NCI-H526 (cell line): ENCODE data around the gene ABCC1.

Experiments used
- DNase-seq, 2 experiments: peaks; one replicate each; lab custom pipeline; 2025; lab: John Stamatoyannopoulos, UW

ABCC1 gene

GRCh38 chr16:16111639-16112038, 162.2 kb downstream of the ABCC1 start:
- no peak for DNase-seq

- DNase-seq: no peak
Measured at GRCh38 chr16:16112450-16113053, 163.1 kb downstream of the ABCC1 start.

DNA sequence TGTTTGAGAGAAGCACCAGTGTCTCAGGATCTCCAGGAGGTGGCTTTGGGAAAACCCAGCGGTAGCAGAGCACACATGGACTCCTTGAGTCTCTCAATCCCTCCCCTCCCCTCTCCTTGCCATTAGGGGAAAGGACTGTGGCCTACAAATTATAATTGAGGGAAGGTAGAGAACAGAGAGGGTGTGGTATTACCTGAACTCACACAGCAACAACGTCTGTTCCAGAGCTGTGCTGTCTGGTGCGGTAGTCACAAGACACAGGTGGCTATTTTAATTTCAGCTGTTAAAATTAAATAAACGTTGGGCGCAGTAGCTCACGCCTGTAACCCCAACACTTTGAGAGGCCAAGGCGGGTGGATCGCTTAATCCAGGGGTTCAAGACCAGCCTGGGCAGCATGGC, 163.7 kb downstream of the ABCC1 start:
- no peak for DNase-seq

DNA sequence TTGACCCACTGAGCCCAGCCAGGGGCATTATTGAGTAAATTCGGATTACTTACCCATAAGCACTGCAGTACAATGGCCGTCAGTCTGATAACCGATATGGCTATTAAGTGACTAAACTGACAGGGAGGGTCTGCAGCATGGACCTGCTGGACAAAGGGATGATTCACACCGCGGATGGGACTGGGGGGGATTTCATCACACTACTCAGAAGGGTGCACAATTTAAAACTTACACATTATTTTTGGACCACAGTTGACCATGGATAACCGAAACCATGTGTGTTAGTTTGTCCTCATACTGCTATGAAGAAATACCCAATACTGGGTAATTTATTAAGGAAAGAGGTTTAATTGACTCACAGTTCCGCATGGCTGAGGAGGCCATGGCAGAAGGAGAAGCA, 167.4 kb downstream of the ABCC1 start:
- no peak for DNase-seq

DNA sequence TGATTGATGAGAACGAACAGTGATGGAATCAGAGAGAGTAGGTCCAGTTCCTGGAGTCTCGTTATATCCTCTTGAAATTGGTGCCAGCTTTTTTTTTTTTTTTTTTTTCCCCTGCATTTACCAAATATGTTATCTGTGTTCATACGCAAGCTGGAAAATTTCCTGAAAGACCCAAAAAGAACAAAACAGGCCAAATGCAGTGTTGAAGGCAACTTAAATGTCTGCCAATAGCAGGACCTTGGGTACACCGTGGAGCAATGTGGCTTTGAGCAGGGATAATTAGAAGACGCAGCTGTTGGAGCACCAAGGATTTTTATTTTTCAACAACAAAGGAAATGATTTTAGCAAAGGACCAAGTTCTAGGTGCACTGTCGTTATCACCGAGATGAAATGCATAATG, 168.9 kb downstream of the ABCC1 start:
- no peak for DNase-seq

- no peak for DNase-seq
Measured at GRCh38 chr16:16120044-16120381, 170.6 kb downstream of the ABCC1 start.

DNA sequence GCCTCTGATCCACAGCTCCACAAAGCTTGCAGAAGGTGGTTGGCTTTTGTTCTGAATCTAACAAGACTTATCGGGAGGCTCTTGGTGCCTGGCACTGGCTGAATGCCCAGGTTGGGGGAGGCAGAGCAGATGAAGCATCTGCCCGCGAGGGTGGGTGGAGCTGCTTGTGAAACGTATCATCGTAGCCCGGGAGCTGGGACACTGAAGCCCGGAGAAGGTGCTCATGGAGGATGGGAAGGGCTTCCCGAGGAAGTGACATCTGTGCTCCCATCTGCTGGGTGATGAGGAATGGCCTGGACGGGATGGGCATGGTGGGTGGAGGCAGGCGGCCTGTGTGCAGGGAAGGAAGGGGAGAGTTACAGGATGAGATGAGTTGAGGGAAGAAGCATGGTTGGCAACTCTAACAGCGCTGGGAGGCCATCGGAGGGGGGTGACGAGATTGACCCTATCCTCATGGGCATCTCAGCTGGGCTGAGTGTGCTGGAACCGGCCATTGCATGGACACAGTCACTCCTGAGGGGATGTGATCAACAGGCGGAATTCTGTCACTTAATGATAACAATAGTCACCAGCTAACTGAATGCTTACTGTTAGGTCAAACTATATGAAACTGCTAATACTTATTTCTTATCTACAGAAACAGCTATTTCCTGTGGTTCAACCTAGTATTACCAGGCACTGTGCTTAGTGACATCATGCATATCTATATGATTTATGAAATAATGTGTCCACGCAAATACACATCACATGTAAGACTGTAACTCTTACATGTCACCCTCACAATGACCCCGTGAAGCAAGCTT, 171.2 kb downstream of the ABCC1 start:
- no peak for DNase-seq

- no peak for DNase-seq
Measured at GRCh38 chr16:16121185-16121727, 171.8 kb downstream of the ABCC1 start.

GRCh38 chr16:16122264-16122663, 172.8 kb downstream of the ABCC1 start:
- no peak for DNase-seq

- DNase-seq: no peak
Measured at GRCh38 chr16:16124438-16124837, 175.0 kb downstream of the ABCC1 start.

DNA sequence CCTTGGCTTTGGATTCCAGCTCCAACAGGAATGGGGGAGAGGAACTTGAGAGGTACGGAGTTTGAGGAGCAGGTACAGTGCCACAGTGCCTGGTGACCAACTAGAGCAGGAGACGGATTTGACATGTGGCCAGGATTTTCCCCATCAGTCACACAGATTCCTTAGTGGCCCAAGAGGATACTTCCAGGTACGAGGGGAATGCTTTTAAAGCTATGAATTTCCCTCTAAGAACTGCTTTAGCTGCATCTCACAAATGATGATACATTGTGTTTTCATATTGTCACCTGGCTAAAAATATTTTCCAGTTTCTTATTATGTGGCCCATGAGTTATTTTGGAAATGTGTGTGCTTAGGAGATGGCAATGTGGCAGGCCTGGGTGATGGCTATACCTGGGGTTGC, 175.6 kb downstream of the ABCC1 start:
- no peak for DNase-seq

DNA sequence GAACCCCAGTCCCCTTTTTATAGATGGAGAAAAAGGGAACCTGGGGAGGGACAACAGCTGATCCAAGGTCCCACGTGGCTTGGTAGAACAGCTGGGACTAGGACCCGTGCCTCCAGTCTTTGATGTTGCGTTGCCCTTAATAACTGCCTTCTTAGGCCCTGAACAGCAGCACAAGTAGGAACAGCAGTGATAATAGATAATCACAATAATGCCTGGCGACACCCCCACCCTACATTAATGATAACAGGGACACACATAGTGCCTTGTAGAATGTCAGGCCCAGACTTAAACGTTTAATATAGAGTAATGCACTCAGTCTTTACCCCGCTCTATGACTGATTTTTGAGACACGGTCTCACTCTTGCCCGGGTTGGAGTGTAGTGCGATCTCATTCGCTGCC, 177.5 kb downstream of the ABCC1 start:
- no peak for DNase-seq

DNA sequence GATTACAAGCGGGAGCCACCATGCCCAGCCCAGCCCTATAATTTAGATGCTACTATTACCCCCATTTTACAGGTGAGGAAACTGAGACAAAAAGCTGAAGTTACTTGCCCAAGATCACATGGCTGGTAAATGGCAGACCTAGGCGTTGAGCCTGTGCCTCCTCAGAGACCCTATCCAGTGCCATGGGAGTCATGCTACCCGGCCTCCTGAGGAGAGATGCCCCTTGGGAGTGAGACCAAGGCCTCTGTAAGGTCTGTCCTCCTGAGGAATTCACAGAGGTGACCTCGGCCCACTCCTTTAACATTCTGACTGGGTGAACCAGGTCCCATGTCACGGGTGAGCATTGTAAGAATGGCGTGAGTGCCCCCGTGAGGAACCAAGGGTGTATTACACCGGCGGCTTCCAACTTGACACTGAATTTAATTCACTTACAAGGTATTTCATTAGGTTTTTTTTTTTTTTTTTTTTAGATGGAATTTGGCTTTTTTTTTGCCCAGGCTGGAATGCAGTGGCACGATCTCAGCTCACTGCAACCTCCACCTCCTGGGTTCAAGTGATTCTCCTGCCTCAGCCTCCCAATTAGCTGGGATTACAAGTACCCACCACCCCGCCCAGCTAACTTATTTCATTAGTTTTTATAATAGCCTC, 178.2 kb downstream of the ABCC1 start:
- DNase-seq: peak; percentile 5 to 73

DNA sequence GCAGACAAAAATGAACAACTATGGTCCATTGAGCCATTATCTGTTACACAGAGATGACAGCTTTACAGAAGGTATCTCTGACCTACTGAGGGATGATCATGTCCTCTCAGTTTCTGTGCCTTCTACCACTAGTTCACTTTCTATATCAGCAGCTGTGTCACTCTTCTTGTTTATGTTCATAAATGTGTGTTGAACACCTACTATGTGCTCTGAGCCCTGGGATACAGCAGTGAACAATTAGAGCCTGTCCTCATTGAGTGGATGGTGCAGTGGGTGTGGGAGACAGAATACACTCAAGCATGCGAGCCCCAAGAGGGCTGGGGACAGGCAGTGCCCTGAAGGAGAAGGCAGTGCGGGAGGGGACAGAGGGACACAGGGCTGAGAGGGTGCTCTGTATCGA, 181.8 kb downstream of the ABCC1 start:
- DNase-seq: no peak

DNA sequence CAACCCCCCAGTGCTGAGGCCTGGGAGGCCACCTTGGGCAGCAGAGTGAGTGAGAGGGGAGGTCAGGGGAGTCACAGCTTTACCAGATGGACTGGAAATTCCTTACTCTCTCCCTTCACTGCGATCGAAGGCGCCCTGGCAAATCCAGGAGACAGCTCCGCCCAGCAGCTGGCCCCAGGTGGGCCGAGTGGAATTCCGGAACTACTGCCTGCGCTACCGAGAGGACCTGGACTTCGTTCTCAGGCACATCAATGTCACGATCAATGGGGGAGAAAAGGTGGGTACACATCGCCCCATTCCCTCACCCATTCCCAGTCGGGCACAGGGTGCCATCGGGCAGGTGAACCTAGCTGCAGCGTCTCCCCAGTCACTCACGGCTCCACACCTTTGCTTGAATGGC, 182.2 kb downstream of the ABCC1 start:
- DNase-seq: no peak

GRCh38 chr16:16133943-16134604, 184.7 kb downstream of the ABCC1 start:
- no peak for DNase-seq

DNA sequence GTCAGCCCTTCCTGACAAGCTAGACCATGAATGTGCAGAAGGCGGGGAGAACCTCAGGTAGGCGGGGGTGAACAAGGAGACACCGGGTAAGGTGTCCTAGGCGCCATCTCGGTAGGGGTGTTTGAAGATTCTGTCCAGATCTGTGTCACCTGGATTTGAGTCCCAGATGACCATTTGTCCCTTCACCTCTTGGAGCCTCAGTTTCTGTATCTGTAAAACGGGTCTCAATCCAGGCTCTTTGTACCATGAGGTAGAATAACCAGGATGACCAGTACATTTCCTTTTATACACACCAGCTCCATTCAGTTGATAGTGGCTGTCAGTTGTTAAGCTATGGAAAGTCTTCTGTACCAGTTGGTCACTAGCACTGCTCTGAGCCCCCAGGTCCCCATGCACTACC, 187.2 kb downstream of the ABCC1 start:
- no peak for DNase-seq

GRCh38 chr16:16137110-16137509, 187.7 kb downstream of the ABCC1 start:
- DNase-seq: no peak

- no peak for DNase-seq
Measured at GRCh38 chr16:16138034-16138635, 188.7 kb downstream of the ABCC1 start.

DNA sequence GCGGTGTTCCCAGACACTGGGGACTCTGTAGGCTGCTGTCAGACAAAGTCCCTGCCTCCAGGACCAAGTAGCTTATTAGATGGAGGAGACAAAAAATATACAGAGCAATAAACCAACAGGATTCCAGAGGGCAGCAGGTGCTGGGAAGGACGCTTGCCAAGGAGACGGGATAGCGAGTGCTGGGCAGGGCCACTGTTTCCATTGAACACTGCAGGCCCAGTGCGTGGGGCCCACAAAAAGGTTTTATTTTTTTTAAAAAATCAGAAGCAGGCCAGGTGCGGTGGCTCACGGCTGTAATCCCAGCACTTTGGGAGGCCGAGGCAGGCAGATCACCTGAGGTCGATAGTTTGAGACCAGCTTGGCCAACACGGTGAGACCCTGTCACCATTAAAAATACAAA, 189.6 kb downstream of the ABCC1 start:
- DNase-seq: no peak

DNA sequence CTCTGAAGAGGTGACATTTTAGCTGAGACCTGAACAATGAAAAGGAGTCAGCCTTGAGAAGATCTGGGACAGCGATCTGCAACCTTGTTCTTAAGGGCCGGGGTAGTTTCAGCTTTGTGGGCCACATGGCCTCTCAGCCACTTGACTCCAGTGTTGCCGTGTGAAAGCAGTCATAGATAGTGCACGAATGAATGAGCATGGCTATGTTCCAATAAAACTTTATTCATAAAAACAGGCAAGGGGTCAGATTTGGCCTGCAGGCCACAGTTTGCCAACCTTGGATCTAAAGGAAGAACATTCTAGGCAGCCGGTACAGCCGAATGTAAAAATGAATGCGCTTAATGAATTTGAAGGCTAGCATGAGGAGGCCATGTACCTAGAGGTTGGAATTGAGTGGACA, 190.4 kb downstream of the ABCC1 start:
- no peak for DNase-seq

- DNase-seq: no peak
Measured at GRCh38 chr16:16140537-16140936, 191.1 kb downstream of the ABCC1 start.
